Spinal cord (tissue), 4 donors: ENCODE measurements around the gene KCND1. TPM values are rescaled to one million over a fixed set of nuclear protein-coding genes. Genes with fewer than 3 reads are reported as not detected.

Source experiments
- polyA plus RNA-seq, 2 donors: library from polyadenylated mRNA; unstranded; fragments of 120-200 nt; gene quantifications; one replicate each; pipeline ENCODE4 v1.2.1, GENCODE V29; 2013; ENCODE audit not compliant: insufficient read length in 2 of 2
- small RNA-seq: library from RNA; depleted of rRNA; stranded (forward); fragments of <200 nt; gene quantifications from one replicate; pipeline ENCODE3, GENCODE V24; 2014; ENCODE audit warnings: low replicate concordance
- total RNA-seq, 2 donors: library from RNA; depleted of rRNA in 1 of 2; stranded (reverse); fragments of 120-200 nt in 1 of 2; fragments of >200 nt in 1 of 2; gene quantifications; one replicate each; pipeline versions ENCODE4 v1.2.3 to v1.2.4, GENCODE V29; 2013 to 2014

Gene KCND1
- total and polyA plus RNA-seq, 4 donors: 1.8 to 6.7 (median 4.7) TPM

Small RNAs within 50 kb of the gene (small RNA-seq; reads per million reads assigned to genes)
- not detected for gene RNU6-722P

Other genes with a start within 250 kb of the KCND1 start
- gene GLOD5, start 210.1 kb downstream of the KCND1 start, total RNA-seq: not detected
- not detected for gene GLOD5, start 210.1 kb downstream of the KCND1 start, polyA plus RNA-seq
- gene GATA1, start 185.3 kb downstream of the KCND1 start, total RNA-seq: under 1 TPM; 0.39 to 0.59 TPM
- gene GATA1, start 185.3 kb downstream of the KCND1 start, polyA plus RNA-seq: under 1 TPM; 0.22 to 0.45 TPM
- 100 to 1,000 TPM in 1 of 2 donors, 10 to 100 TPM in 1; 63.9 to 139 TPM for gene HDAC6, start 169.8 kb downstream of the KCND1 start, total RNA-seq
- gene HDAC6, start 169.8 kb downstream of the KCND1 start, polyA plus RNA-seq: 100 to 1,000 TPM; 150 to 194 TPM
- gene ERAS, start 145.3 kb downstream of the KCND1 start, total RNA-seq: under 1 TPM in 1 of 2 donors, not detected in 1; 0.22 TPM
- under 1 TPM; 0.73 to 0.78 TPM for gene ERAS, start 145.3 kb downstream of the KCND1 start, polyA plus RNA-seq
- gene PCSK1N, start 136.2 kb downstream of the KCND1 start, total RNA-seq: 10 to 100 TPM; 61.4 to 91.4 TPM
- 100 to 1,000 TPM; 481 to 566 TPM for gene PCSK1N, start 136.2 kb downstream of the KCND1 start, polyA plus RNA-seq
- 10 to 100 TPM; 18.0 to 42.4 TPM for gene TIMM17B, start 74.1 kb downstream of the KCND1 start, total RNA-seq
- 10 to 100 TPM; 49.4 to 53.8 TPM for gene TIMM17B, start 74.1 kb downstream of the KCND1 start, polyA plus RNA-seq
- 10 to 100 TPM; 28.9 to 67.9 TPM for gene PQBP1, start 73.9 kb downstream of the KCND1 start, total RNA-seq
- 10 to 100 TPM; 89.8 to 91.9 TPM for gene PQBP1, start 73.9 kb downstream of the KCND1 start, polyA plus RNA-seq
- 10 to 100 TPM; 10.4 to 14.2 TPM for gene SLC35A2, start 60.2 kb downstream of the KCND1 start, total RNA-seq
- gene SLC35A2, start 60.2 kb downstream of the KCND1 start, polyA plus RNA-seq: 10 to 100 TPM; 26.8 to 27.9 TPM
- 10 to 100 TPM; 10.3 to 10.5 TPM for gene PIM2, start 52.8 kb downstream of the KCND1 start, total RNA-seq
- 10 to 100 TPM; 11.9 to 13.1 TPM for gene PIM2, start 52.8 kb downstream of the KCND1 start, polyA plus RNA-seq
- gene OTUD5, start 14.2 kb downstream of the KCND1 start, total RNA-seq: 10 to 100 TPM; 27.9 to 35.7 TPM
- 10 to 100 TPM; 74.0 to 81.4 TPM for gene OTUD5, start 14.2 kb downstream of the KCND1 start, polyA plus RNA-seq
- 10 to 100 TPM; 29.1 to 30.0 TPM for gene GRIPAP1, start 30.4 kb upstream of the KCND1 start, total RNA-seq
- 100 to 1,000 TPM in 1 of 2 donors, 10 to 100 TPM in 1; 91.2 to 116 TPM for gene GRIPAP1, start 30.4 kb upstream of the KCND1 start, polyA plus RNA-seq
- gene TFE3, start 71.5 kb upstream of the KCND1 start, total RNA-seq: 10 to 100 TPM; 13.1 to 21.7 TPM
- gene TFE3, start 71.5 kb upstream of the KCND1 start, polyA plus RNA-seq: 10 to 100 TPM; 36.5 to 41.3 TPM
- gene CCDC120, start 87.2 kb upstream of the KCND1 start, total RNA-seq: 1 to 10 TPM; 1.6 to 3.5 TPM
- gene CCDC120, start 87.2 kb upstream of the KCND1 start, polyA plus RNA-seq: 10 to 100 TPM; 14.8 to 22.4 TPM
- 10 to 100 TPM in 1 of 2 donors, 1 to 10 TPM in 1; 7.3 to 16.1 TPM for gene PRAF2, start 102.2 kb upstream of the KCND1 start, total RNA-seq
- 100 to 1,000 TPM; 122 to 128 TPM for gene PRAF2, start 102.2 kb upstream of the KCND1 start, polyA plus RNA-seq
- gene WDR45, start 108.0 kb upstream of the KCND1 start, total RNA-seq: 10 to 100 TPM; 24.5 to 47.3 TPM
- 10 to 100 TPM; 42.2 to 49.0 TPM for gene WDR45, start 108.0 kb upstream of the KCND1 start, polyA plus RNA-seq
- gene GPKOW, start 151.9 kb upstream of the KCND1 start, total RNA-seq: 10 to 100 TPM; 22.9 to 32.3 TPM
- gene GPKOW, start 151.9 kb upstream of the KCND1 start, polyA plus RNA-seq: 10 to 100 TPM; 34.2 to 35.6 TPM
- 1 to 10 TPM; 2.0 to 6.2 TPM for gene MAGIX, start 190.9 kb upstream of the KCND1 start, total RNA-seq
- 1 to 10 TPM; 5.5 to 6.0 TPM for gene MAGIX, start 190.9 kb upstream of the KCND1 start, polyA plus RNA-seq
- 10 to 100 TPM in 1 of 2 donors, 1 to 10 TPM in 1; 3.6 to 26.1 TPM for gene PLP2, start 200.1 kb upstream of the KCND1 start, total RNA-seq
- 10 to 100 TPM; 11.9 to 22.8 TPM for gene PLP2, start 200.1 kb upstream of the KCND1 start, polyA plus RNA-seq
- 1 to 10 TPM; 2.0 to 2.2 TPM for gene PRICKLE3, start 214.5 kb upstream of the KCND1 start, total RNA-seq
- 1 to 10 TPM; 1.7 to 3.1 TPM for gene PRICKLE3, start 214.5 kb upstream of the KCND1 start, polyA plus RNA-seq
- gene SYP, start 228.3 kb upstream of the KCND1 start, total RNA-seq: 100 to 1,000 TPM in 1 of 2 donors, 10 to 100 TPM in 1; 83.5 to 192 TPM
- 100 to 1,000 TPM; 299 to 344 TPM for gene SYP, start 228.3 kb upstream of the KCND1 start, polyA plus RNA-seq